ENCODE results near the gene ASPHD1.

DNA sequence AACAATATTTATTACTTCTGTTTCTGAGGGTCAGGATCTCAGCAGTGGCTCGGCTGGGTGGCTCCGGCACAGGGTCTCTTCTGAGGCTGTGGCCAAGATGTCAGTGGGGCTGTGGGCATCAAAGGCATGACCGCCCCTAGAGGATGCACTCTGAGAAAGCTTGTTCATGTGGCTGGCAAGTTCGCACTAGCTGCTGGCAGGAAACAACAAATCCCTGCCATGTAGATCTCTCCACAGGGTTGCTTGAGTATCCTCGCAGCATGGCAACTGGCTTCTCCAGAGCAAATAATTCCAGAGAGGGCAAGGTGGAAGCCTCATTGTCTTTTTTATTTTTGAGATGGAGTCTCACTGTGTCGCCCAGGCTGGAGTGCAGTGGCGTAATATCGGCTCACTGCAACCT, 13.2 kb downstream of the ASPHD1 start:
- TF ChIP-seq, protein P1, sequence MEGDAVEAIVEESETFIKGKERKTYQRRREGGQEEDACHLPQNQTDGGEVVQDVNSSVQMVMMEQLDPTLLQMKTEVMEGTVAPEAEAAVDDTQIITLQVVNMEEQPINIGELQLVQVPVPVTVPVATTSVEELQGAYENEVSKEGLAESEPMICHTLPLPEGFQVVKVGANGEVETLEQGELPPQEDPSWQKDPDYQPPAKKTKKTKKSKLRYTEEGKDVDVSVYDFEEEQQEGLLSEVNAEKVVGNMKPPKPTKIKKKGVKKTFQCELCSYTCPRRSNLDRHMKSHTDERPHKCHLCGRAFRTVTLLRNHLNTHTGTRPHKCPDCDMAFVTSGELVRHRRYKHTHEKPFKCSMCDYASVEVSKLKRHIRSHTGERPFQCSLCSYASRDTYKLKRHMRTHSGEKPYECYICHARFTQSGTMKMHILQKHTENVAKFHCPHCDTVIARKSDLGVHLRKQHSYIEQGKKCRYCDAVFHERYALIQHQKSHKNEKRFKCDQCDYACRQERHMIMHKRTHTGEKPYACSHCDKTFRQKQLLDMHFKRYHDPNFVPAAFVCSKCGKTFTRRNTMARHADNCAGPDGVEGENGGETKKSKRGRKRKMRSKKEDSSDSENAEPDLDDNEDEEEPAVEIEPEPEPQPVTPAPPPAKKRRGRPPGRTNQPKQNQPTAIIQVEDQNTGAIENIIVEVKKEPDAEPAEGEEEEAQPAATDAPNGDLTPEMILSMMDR (conservative IDR thresholded peaks at IDR 0.05 in 1 of 2, IDR thresholded peaks at IDR 0.05 in 1 of 2; ENCODE audit: low read depth in 1 of 2, low read length in 2 of 2) = no peak
- TF ChIP-seq EZH2 (IDR thresholded peaks at IDR 0.05; ENCODE audit: low read length, missing control alignments) = no peak
